ENCODE data around the gene FUT6. TPM values are rescaled to one million over a fixed set of nuclear protein-coding genes. Genes with fewer than 3 reads are reported as not detected.
A peak's percentile ranks its signal among the peaks of the same experiment; 100 is the strongest.

FUT6 gene
- total and polyA plus RNA-seq, 2 experiments from 2014 or later, result not detected

DNA sequence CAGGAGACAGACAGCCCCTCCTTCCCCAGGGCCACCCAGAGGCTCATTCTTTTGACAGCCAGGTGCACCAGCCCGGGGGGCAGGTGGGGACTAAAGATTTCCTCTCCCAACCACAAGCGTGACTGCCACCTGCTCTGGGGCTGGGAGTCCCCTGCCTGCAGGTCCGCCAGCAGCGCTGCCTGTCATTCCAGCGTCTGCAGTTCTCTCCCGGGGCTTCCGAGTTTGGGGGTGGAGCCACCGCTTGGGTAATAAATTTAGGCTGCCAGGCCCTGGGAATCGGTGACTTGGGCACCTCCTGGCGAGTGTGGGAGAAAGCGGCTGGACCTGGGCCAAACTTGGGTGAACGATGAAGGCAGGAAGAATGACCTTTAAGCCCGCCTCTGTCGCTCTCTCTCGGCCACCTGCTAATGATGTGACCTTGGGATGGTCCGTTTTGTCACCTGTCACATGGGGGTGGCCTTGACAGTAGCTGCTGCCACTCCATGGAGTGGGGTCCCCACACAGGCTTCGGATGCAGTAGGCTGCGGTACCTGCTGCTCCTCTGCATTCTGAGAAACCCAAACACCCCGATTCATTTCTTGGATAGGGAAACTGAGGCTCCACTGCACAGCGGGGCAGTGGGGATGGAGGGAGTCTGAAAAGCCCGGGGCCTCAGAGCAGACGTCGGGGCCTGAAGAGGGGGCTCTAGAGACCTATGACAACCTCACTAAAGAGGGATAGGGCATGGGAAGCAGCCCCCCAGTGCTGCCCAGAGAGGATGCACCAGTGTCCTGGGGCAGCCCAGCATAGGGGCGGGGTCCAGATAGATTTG lies 12.8 kb downstream of the FUT6 start:
- peak; percentile 45 to 90 for DNase-seq (ENCODE audit: low read depth in 1 of 2, low spot score in 1 of 2)

DNA sequence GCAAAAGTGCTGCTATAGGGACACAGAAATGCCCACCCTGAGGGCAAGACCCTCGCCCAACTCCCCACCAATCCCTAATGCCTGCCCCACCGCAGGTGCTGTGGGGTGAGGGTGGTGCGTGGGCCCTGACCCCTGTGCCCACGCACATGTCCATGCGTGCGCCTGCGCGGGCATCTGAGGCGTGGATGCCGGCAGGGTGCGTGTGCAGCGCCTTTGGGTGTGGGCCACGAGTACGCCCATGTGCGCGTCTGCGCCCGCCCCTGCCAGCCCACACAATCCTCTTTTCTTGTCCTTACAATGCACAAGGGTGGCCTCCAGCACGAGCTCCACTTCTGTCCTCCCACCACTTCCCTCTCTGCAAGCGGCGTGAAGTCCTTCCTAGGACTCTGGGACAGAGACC lies 14.3 kb downstream of the FUT6 start:
- TF ChIP-seq, protein P1, sequence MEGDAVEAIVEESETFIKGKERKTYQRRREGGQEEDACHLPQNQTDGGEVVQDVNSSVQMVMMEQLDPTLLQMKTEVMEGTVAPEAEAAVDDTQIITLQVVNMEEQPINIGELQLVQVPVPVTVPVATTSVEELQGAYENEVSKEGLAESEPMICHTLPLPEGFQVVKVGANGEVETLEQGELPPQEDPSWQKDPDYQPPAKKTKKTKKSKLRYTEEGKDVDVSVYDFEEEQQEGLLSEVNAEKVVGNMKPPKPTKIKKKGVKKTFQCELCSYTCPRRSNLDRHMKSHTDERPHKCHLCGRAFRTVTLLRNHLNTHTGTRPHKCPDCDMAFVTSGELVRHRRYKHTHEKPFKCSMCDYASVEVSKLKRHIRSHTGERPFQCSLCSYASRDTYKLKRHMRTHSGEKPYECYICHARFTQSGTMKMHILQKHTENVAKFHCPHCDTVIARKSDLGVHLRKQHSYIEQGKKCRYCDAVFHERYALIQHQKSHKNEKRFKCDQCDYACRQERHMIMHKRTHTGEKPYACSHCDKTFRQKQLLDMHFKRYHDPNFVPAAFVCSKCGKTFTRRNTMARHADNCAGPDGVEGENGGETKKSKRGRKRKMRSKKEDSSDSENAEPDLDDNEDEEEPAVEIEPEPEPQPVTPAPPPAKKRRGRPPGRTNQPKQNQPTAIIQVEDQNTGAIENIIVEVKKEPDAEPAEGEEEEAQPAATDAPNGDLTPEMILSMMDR (IDR thresholded peaks at IDR 0.05; ENCODE audit: low read depth, low read length), result no peak
- Histone ChIP-seq H3K4me1 (ENCODE audit: low read depth) (peaks cover 18% of the 10 kb centered on the region), H3K9me3 (ENCODE audit: low read depth) (no peaks in the 10 kb centered on the region), H3K27me3 (no peaks in the 10 kb centered on the region), H3K36me3 (no peaks in the 10 kb centered on the region), H3K27ac (no peak overlapping the region), H3K4me3 (no peak overlapping the region)
- DNase-seq (ENCODE audit: low read depth in 1 of 2, low spot score in 1 of 2), result no peak

More for the DNA sequence above, 12.8 kb downstream of the FUT6 start:
- Histone ChIP-seq H3K4me3 (no peak overlapping the region), H3K4me1 (ENCODE audit: low read depth) (peaks cover 16% of the 10 kb centered on the region), H3K9me3 (ENCODE audit: low read depth) (no peaks in the 10 kb centered on the region), H3K27ac (peak overlapping the region; percentile 99), H3K27me3 (no peaks in the 10 kb centered on the region), H3K36me3 (no peaks in the 10 kb centered on the region)
- TF ChIP-seq, protein P1 (IDR thresholded peaks at IDR 0.05; ENCODE audit: low read depth, low read length), result peak; percentile 25

DNA sequence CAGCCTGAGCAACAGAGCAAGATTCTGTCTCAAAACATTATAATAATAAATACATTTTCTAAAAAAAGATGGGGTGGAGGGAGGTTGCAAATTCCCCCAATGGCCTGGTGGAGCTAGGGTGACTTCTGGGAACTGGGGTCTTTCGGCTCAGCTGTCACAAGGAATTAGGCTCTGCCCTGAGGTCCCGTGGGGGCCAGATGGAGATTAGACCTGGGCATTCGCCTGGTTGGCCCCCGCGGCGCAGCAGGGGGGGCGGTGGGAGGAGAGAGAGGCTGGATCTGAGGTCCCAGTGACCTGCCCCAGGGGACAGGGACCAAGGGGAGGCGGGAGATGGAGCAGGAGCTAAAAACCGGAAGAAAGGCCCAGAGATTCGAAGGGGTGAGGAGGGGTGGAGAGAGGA lies 14.8 kb downstream of the FUT6 start:
- no peak overlapping the region for H3K27ac ChIP-seq
- H3K36me3 ChIP-seq, result no peaks in the 10 kb centered on the region
- H3K4me3 ChIP-seq, result no peak overlapping the region
- H3K4me1 ChIP-seq (ENCODE audit: low read depth), result peaks cover 14% of the 10 kb centered on the region
- no peaks in the 10 kb centered on the region for H3K27me3 ChIP-seq
- no peaks in the 10 kb centered on the region for H3K9me3 ChIP-seq (ENCODE audit: low read depth)
- DNase-seq (ENCODE audit: low read depth in 1 of 2, low spot score in 1 of 2), result no peak
- TF ChIP-seq, protein P1 (IDR thresholded peaks at IDR 0.05; ENCODE audit: low read depth, low read length), result no peak

DNA sequence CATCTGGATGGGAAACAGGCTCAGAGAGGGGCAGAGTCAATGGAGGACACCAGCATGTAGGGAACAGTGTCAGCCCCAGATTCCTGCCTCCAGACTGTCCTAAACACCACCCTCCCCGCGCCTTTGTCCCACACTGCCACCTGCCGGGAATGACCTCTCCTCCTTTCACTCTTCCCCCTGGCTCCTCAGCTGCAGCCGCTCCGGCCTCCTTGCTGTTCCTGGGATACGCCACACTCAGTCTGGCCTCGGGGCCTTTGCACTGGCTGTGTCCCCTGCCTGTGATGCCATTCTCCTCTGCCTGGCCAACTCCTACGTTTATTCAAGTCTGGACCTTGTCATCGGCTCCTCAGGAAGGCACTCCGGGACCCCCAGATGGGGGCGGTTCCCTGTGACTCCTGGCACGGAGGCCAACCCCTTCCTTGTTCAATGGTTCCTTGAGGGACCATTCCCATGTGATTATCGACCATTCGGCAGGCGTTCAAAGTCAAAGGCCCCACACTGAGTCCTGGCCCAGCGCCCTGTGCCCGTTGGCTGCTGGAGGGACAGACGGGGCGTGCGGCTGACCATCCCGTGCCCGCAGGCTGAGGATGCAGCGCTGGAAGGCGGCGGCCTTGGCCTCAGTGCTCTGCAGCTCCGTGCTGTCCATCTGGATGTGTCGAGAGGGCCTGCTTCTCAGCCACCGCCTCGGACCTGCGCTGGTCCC lies 15.8 kb downstream of the FUT6 start:
- Histone ChIP-seq H3K4me3 (no peak overlapping the region), H3K36me3 (no peaks in the 10 kb centered on the region), H3K9me3 (ENCODE audit: low read depth) (no peaks in the 10 kb centered on the region), H3K4me1 (ENCODE audit: low read depth) (peaks cover 10% of the 10 kb centered on the region), H3K27me3 (no peaks in the 10 kb centered on the region), H3K27ac (no peak overlapping the region)
- no peak for DNase-seq (ENCODE audit: low read depth in 1 of 2, low spot score in 1 of 2)
- TF ChIP-seq, protein P1 (IDR thresholded peaks at IDR 0.05; ENCODE audit: low read depth, low read length), result no peak

DNA sequence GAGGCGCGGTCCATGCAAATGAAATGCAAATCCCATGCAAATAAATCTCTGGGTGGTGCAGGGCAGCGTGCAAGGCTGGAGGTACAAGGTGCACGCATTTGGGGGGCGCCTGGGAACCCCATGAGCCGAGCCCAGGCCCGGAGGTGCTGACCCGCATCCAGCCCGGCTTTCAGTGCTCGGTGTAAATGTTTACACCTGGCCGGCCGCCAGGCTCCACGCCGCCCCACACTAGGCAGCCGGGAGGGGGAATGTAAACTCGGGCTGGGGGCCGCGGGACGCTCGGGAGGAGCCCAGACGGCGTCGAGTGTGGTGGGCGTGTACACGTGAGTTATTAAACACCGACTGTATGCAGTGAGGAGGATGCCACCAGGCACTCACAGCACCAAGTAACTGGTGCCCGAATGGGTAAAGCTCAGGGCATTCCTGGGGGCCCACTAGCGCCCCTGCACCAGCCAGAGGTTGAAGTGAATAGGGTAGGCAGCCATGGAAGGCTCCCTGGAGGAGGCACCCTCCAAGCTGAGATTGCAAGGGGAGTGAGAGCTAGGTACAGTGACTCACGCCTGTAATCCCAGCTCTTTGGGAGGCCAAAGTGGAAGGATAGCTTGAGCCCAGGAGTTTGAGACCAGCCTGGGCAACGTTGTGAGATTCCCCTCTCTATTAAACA lies 17.2 kb downstream of the FUT6 start:
- DNase-seq (ENCODE audit: low read depth in 1 of 2, low spot score in 1 of 2), result no peak
- no peak overlapping the region for H3K27ac ChIP-seq
- no peaks in the 10 kb centered on the region for H3K27me3 ChIP-seq
- H3K4me3 ChIP-seq, result no peak overlapping the region
- no peaks in the 10 kb centered on the region for H3K36me3 ChIP-seq
- TF ChIP-seq, protein P1 (IDR thresholded peaks at IDR 0.05; ENCODE audit: low read depth, low read length), result no peak
- no peaks in the 10 kb centered on the region for H3K9me3 ChIP-seq (ENCODE audit: low read depth)
- peaks cover 10% of the 10 kb centered on the region for H3K4me1 ChIP-seq (ENCODE audit: low read depth)

All from cardiac muscle cell (in vitro differentiated cells and primary cell).